Left renal cortex interstitium (tissue), 4 donors: ENCODE data around the gene NUDT10. TPM values are rescaled to one million over a fixed set of nuclear protein-coding genes. Genes with fewer than 3 reads are reported as not detected.
"Not testable (repeated sequence)": the region's sequence is repeated elsewhere in the genome, so short reads cannot be mapped to it uniquely, and the experiment has no call there.

ENCODE experiments used
- DNase-seq, 4 donors: peaks; one replicate each; pipeline ENCODE4 v3.0.0-alpha.2; 2013; ENCODE audit warnings: low read depth in 4 of 4, low spot score in 2 of 4, missing footprints in 1 of 4
- polyA plus RNA-seq, 4 donors: library from polyadenylated mRNA; unstranded; fragments of 120-200 nt; gene quantifications; one replicate each; pipeline ENCODE4 v1.2.1, GENCODE V29; 2013; ENCODE audit not compliant: insufficient read length in 4 of 4

The NUDT10 gene
- polyA plus RNA-seq = 10 to 100 TPM; 10.1 to 12.7 (median 11.8) TPM

GRCh38 chrX:51332188-51332942, at the start of gene NUDT10:
TSS of gene NUDT10 (plus strand) at chrX:51332822. CDS start at chrX:51332966, 144 bp downstream.
- peak in 3 of 4 donors; percentile 18 to 50 (median 41) for DNase-seq

- DNase-seq = no peak
Measured at GRCh38 chrX:51292421-51292820, 40.2 kb upstream of the NUDT10 start.

DNA sequence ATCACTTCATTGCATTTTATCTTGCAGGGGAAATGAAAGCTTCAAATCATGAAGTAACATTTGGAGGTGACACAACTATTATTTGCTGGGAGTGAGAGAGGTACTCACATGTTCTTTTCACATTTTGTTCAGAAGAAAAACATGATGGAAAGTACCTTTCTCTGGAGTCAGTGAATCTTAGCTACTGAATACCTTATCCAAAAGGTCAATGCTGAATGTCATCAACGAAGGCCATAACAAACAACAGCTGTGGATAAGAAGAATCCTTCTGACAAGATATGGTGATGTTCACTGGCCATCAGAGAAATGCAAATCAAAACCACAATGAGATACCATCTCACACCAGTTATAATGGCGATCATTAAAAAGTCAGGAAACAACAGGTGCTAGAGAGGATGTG, 36.5 kb upstream of the NUDT10 start:
- DNase-seq = no peak

DNA sequence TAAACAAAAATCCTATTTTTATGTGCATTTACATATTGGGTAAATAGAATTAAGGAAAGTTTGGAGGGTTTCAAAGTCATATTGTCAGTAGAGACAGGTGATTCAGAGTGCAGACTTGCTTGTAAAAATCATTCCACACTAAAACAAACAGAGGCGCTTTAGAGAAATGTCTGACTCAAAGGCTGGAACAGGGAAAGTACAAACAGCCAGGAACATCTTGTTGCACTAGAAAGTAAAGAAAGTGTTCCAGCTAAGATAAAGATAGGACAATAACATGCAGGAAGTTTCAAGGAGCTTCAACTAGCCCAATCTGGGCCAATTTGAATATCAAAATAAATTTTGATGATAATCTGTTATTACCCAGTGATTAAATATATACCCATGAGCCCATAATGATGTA, 16.4 kb upstream of the NUDT10 start:
- no peak for DNase-seq

GRCh38 chrX:51332943-51333785, 542 bp downstream of the NUDT10 start:
- DNase-seq = not testable (repeated sequence)

DNA sequence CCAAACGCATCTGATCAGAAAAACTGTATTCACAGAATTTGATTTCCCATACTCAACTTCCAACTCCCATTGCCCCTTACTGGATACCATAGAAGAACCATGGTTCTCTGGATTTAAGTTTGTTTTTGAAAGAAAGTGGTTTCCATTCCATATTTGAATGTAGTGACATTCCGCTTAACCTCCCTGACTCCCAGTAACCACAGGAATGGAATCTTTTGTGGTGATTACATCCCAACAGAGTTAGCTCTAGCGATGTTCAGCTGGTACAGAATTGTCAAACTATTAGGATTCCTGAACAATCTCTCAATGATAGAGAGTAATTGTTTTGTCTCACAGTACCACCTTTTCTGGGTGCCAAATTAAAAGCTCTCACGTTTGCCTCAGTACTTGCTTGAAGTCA, 1.7 kb downstream of the NUDT10 start:
- no peak for DNase-seq

GRCh38 chrX:51336584-51336983, 4.0 kb downstream of the NUDT10 start:
- DNase-seq = no peak

DNA sequence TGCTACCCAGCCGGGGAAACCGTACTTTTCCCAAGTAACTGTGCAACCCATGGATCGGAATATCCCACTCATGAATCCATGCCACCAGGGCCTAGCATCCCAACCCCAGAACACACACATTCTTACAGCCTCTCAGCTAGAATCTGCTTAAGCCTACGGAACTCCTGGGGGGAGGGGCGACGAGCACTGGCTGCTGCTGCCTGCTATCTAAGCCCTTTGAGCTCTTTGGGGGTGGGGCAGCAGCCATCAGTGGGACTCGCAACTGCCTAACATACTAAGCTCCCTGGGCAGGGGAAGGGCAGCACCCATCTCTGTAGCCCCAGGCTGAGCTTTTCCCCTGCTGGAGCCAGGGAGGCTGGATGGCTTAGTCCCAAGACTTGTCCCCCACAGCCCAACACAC, 28.6 kb downstream of the NUDT10 start:
- no peak for DNase-seq

DNA sequence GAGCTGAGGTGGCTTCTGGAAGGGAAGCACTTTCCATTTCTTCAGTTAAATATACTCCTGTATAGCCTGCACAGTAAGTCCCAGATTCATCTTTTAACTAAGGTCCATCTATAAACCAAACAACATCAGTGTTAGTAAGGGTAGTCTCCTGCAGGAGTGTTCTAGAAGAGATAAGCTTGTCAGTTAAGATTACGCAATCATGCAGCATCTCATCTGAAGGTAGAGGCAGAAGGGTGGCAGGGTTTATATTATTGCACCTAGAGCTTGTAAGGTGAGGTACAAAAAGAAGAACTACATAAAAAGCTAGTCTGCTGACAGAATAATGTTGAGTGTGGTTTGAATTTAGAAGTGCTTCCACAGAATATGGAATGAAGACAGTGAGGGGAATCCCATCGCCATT, 44.0 kb downstream of the NUDT10 start:
- no peak for DNase-seq

Other genes with a start within 250 kb of the NUDT10 start
- gene NUDT11, start 163.8 kb downstream of the NUDT10 start, polyA plus RNA-seq = 10 to 100 TPM; 12.6 to 15.4 (median 13.6) TPM